PC-9 (cell line): ENCODE measurements around the gene VENTX. TPM values are rescaled to one million over a fixed set of nuclear protein-coding genes. Genes with fewer than 3 reads are reported as not detected.

Source experiments
- BruUV-seq: library from RNA; stranded (reverse); fragments of 400-500 nt; replicated peaks from 2 replicates; lab custom pipeline; 2021; lab: Mats Ljungman, UMichigan
- CTCF ChIA-PET: fragments of 300-600 bp; sonication (Branson Sonifier 250); formaldehyde crosslinking; loops from one replicate; lab custom pipeline; 2022; ENCODE audit warnings: antibody characterized with exemption; lab: Charles Lee
- POLR2A ChIA-PET: fragments of 300-600 bp; sonication (Branson Sonifier 250); formaldehyde crosslinking; loops from one replicate; lab custom pipeline; 2022; ENCODE audit warnings: antibody characterized with exemption; ENCODE audit not compliant: unreplicated experiment; lab: Charles Lee
- DNase-seq, 2 experiments: peaks; one replicate each; pipeline versions ENCODE4 v3.0.0 to v3.0.0-alpha.2; 2015 to 2022; ENCODE audit warnings: mixed read lengths in 1 of 2
- H2AFZ ChIP-seq: fragments of 200-600 bp; sonication (generic); 2 replicates; pipeline ENCODE4 v1.8.1; 2017; ENCODE audit warnings: antibody characterized with exemption
- H3F3A ChIP-seq: fragments of 200-600 bp; sonication (generic); 2 replicates; pipeline ENCODE4 v1.8.1; 2017; ENCODE audit warnings: antibody characterized with exemption, mild to moderate bottlenecking, low read depth; ENCODE audit not compliant: insufficient read depth
- H3K27ac ChIP-seq: fragments of 200-600 bp; sonication (generic); 2 replicates; pipeline ENCODE4 v1.6.1; 2016; ENCODE audit warnings: mixed run types
- H3K27me3 ChIP-seq: fragments of 200-600 bp; sonication (generic); 2 replicates; pipeline ENCODE4 v1.6.1; 2016; ENCODE audit warnings: low read depth, mixed run types; ENCODE audit not compliant: insufficient read depth
- H3K36me3 ChIP-seq: fragments of 200-600 bp; sonication (generic); 2 replicates; pipeline ENCODE4 v1.6.1; 2016; ENCODE audit warnings: low read depth, mixed run types
- H3K4me1 ChIP-seq: fragments of 200-600 bp; sonication (generic); replicated peaks from 2 replicates; pipeline ENCODE4 v1.6.1; 2016; ENCODE audit warnings: mixed run types; ENCODE audit not compliant: insufficient read depth
- H3K4me2 ChIP-seq: fragments of 200-600 bp; sonication (generic); 2 replicates; pipeline ENCODE4 v1.6.1; 2017; ENCODE audit warnings: mixed run types
- H3K4me3 ChIP-seq: fragments of 200-600 bp; sonication (generic); 2 replicates; pipeline ENCODE4 v1.6.1; 2016; ENCODE audit warnings: mixed run types
- H3K79me2 ChIP-seq: fragments of 200-600 bp; sonication (generic); 2 replicates; pipeline ENCODE4 v1.6.1; 2017; ENCODE audit warnings: low read depth, mixed run types
- H3K9me2 ChIP-seq: fragments of 200-600 bp; sonication (generic); 2 replicates; pipeline ENCODE4 v1.8.1; 2017; ENCODE audit warnings: mild to moderate bottlenecking; ENCODE audit not compliant: insufficient read depth
- H3K9me3 ChIP-seq: fragments of 200-600 bp; sonication (generic); 2 replicates; pipeline ENCODE4 v1.8.1; 2016; ENCODE audit warnings: low read depth; ENCODE audit not compliant: insufficient read depth
- H4K20me1 ChIP-seq: fragments of 200-600 bp; sonication (generic); 2 replicates; pipeline ENCODE4 v1.8.1; 2017; ENCODE audit not compliant: insufficient read depth
- CTCF ChIP-seq: fragments of 200-600 bp; sonication (generic); conservative IDR thresholded peaks from 2 replicates; pipeline ENCODE4 v1.6.1; 2017; ENCODE audit warnings: mixed run types, antibody characterized with exemption, mild to moderate bottlenecking, moderate library complexity
- EZH2 ChIP-seq: fragments of 200-600 bp; sonication (generic); IDR thresholded peaks from 2 replicates; pipeline ENCODE4 v1.8.0; 2017; ENCODE audit warnings: antibody characterized with exemption, low read depth
- intact Hi-C: fragments of 100-400 bp; cut with micrococcal nuclease; formaldehyde crosslinking; loops from one replicate; pipeline ENCODE4 v1.10.0; 2022; ENCODE audit not compliant: unreplicated experiment
- total RNA-seq: library from RNA; stranded (reverse); gene quantifications from 2 replicates; pipeline ENCODE4 v1.2.3, GENCODE V29; 2021

VENTX gene
- total RNA-seq, 1 experiment from 2014 or later = not detected

- no TSS peak for BruUV-seq
- peaks cover 11% of the 10 kb centered on the region for H3K27me3 ChIP-seq
- intact Hi-C loops = no loop called here
These were observed 4.0 kb downstream of the VENTX start for GRCh38 chr10:133241501-133242205.

GRCh38 chr10:133242611-133243356 is 5.1 kb downstream of the VENTX start:
- no peak overlapping the region for H3K4me3 ChIP-seq
- peaks cover 8% of the 10 kb centered on the region; the same call in 1 of the 2 replicates for H3K27me3 ChIP-seq
- no peaks in the 10 kb centered on the region for H4K20me1 ChIP-seq
- no peaks in the 10 kb centered on the region for H3K4me1 ChIP-seq
- intact Hi-C loops = no loop called here
- POLR2A ChIA-PET = no interaction called here
- no peak overlapping the region for H2AFZ ChIP-seq
- DNase-seq = no peak
- no peaks in the 10 kb centered on the region for H3F3A ChIP-seq
- TF ChIP-seq EZH2 = no peak
- no peak for TF ChIP-seq CTCF
- no peaks in the 10 kb centered on the region for H3K9me3 ChIP-seq
- no peak overlapping the region for H3K4me2 ChIP-seq
- H3K36me3 ChIP-seq = no peaks in the 10 kb centered on the region
- BruUV-seq = no TSS peak
- H3K79me2 ChIP-seq = no peaks in the 10 kb centered on the region
- H3K9me2 ChIP-seq = no peaks in the 10 kb centered on the region
- CTCF ChIA-PET = no interaction called here
- no peak overlapping the region for H3K27ac ChIP-seq

More at GRCh38 chr10:133241501-133242205, 4.0 kb downstream of the VENTX start:
- H2AFZ ChIP-seq = no peak overlapping the region
- POLR2A ChIA-PET = no interaction called here
- no peaks in the 10 kb centered on the region for H3K9me3 ChIP-seq
- no peaks in the 10 kb centered on the region for H3K9me2 ChIP-seq
- TF ChIP-seq EZH2 (no peak), CTCF (no peak)
- H3K4me3 ChIP-seq = no peak overlapping the region
- H3K27ac ChIP-seq = no peak overlapping the region
- H3K36me3 ChIP-seq = no peaks in the 10 kb centered on the region
- DNase-seq = no peak
- no peaks in the 10 kb centered on the region for H4K20me1 ChIP-seq
- peak overlapping the region; percentile 56 for H3K4me2 ChIP-seq
- CTCF ChIA-PET = no interaction called here
- no peaks in the 10 kb centered on the region for H3K4me1 ChIP-seq
- no peaks in the 10 kb centered on the region for H3F3A ChIP-seq
- no peaks in the 10 kb centered on the region for H3K79me2 ChIP-seq

- POLR2A ChIA-PET = no interaction called here
- Histone ChIP-seq H3K4me3 (no peak overlapping the region), H3K27ac (no peak overlapping the region), H2AFZ (no peak overlapping the region), H3K4me2 (no peak overlapping the region), H3K9me2 (no peaks in the 10 kb centered on the region), H3K9me3 (no peaks in the 10 kb centered on the region), H3K4me1 (no peaks in the 10 kb centered on the region), H3K79me2 (no peaks in the 10 kb centered on the region), H3F3A (no peaks in the 10 kb centered on the region), H3K27me3 (peaks cover 5% of the 10 kb centered on the region; the same call in 1 of the 2 replicates), H4K20me1 (no peaks in the 10 kb centered on the region), H3K36me3 (no peaks in the 10 kb centered on the region)
- no peak for DNase-seq
- TF ChIP-seq CTCF (no peak), EZH2 (no peak)
- intact Hi-C loops = no loop called here
- no TSS peak for BruUV-seq
- CTCF ChIA-PET = no interaction called here
These were observed 5.9 kb downstream of the VENTX start for GRCh38 chr10:133243593-133243992.
